GM12872 (cell line): ENCODE data around the gene HBZ.
"Not testable (repeated sequence)": the region's sequence is repeated elsewhere in the genome, so short reads cannot be mapped to it uniquely, and the experiment has no call there.

Experiments
- CTCF ChIP-seq: IDR thresholded peaks from 3 replicates; pipeline ENCODE4 v1.5.1; 2011; ENCODE audit warnings: low read depth, mild to moderate bottlenecking, low read length, moderate library complexity; ENCODE audit not compliant: insufficient read depth

The HBZ gene

GRCh38 chr16:176477-177382 lies 24.3 kb downstream of the HBZ start, which contains the start of gene HBA1:
Gene HBA1, plus strand, starts transcription at chr16:176680. Its CDS starts 37 bp downstream, at chr16:176717.
- not testable (repeated sequence) for TF ChIP-seq CTCF

DNA sequence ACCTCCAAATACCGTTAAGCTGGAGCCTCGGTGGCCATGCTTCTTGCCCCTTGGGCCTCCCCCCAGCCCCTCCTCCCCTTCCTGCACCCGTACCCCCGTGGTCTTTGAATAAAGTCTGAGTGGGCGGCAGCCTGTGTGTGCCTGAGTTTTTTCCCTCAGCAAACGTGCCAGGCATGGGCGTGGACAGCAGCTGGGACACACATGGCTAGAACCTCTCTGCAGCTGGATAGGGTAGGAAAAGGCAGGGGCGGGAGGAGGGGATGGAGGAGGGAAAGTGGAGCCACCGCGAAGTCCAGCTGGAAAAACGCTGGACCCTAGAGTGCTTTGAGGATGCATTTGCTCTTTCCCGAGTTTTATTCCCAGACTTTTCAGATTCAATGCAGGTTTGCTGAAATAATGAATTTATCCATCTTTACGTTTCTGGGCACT lies 25.0 kb downstream of the HBZ start:
- no peak for TF ChIP-seq CTCF

GRCh38 chr16:177981-178667 lies 25.7 kb downstream of the HBZ start:
- no peak for TF ChIP-seq CTCF

- TF ChIP-seq CTCF, result no peak
These were observed 26.2 kb downstream of the HBZ start for GRCh38 chr16:178668-179015.

GRCh38 chr16:179211-180092 lies 27.0 kb downstream of the HBZ start:
- TF ChIP-seq CTCF, result no peak

DNA sequence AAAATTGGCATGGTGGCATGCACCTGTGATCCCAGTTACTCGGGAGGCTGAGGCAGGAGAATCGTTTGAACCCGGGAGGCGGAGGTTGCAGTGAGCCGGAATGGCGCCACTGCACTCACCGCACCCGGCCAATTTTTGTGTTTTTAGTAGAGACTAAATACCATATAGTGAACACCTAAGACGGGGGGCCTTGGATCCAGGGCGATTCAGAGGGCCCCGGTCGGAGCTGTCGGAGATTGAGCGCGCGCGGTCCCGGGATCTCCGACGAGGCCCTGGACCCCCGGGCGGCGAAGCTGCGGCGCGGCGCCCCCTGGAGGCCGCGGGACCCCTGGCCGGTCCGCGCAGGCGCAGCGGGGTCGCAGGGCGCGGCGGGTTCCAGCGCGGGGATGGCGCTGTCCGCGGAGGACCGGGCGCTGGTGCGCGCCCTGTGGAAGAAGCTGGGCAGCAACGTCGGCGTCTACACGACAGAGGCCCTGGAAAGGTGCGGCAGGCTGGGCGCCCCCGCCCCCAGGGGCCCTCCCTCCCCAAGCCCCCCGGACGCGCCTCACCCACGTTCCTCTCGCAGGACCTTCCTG lies 27.7 kb downstream of the HBZ start, which contains the start of gene HBQ1:
HBQ1 (plus strand) TSS at position 359 of the 575 bp plus-strand sequence; CDS start at position 387, 28 bp downstream.
- TF ChIP-seq CTCF, result no peak
